GM19438 (cell line): ENCODE data around the gene TTLL11.
"Not testable (repeated sequence)": the region's sequence is repeated elsewhere in the genome, so short reads cannot be mapped to it uniquely, and the experiment has no call there.

Experiments
- ATAC-seq: cut with Tn5 transposase; IDR thresholded peaks from one replicate; pipeline ENCODE4 v1.9.1; 2021; ENCODE audit warnings: low read depth; ENCODE audit not compliant: unreplicated experiment

TTLL11 gene

GRCh38 chr9:122125509-122126330, 32.6 kb upstream of the TTLL11 start:
- ATAC-seq: no peak

GRCh38 chr9:122125158-122125508, 32.0 kb upstream of the TTLL11 start:
- ATAC-seq: no peak

- ATAC-seq: no peak
Observed at GRCh38 chr9:122124528-122124927, 31.4 kb upstream of the TTLL11 start.

GRCh38 chr9:122124048-122124447, 30.9 kb upstream of the TTLL11 start:
- ATAC-seq: no peak

- no peak for ATAC-seq
Observed at GRCh38 chr9:122122903-122123632, 30.0 kb upstream of the TTLL11 start.

GRCh38 chr9:122122468-122122867, 29.4 kb upstream of the TTLL11 start:
- ATAC-seq: no peak

- no peak for ATAC-seq
Observed at GRCh38 chr9:122121931-122122330, 28.8 kb upstream of the TTLL11 start.

GRCh38 chr9:122121391-122121790, 28.3 kb upstream of the TTLL11 start:
- ATAC-seq: no peak

GRCh38 chr9:122120316-122121071, 27.4 kb upstream of the TTLL11 start:
- no peak for ATAC-seq

- ATAC-seq: no peak
Observed at GRCh38 chr9:122119721-122120120, 26.6 kb upstream of the TTLL11 start.

- no peak for ATAC-seq
Observed at GRCh38 chr9:122119166-122119521, 26.0 kb upstream of the TTLL11 start.

GRCh38 chr9:122118343-122119165, 25.4 kb upstream of the TTLL11 start:
- no peak for ATAC-seq

- ATAC-seq: not testable (repeated sequence)
Observed at GRCh38 chr9:122117241-122117640, 24.1 kb upstream of the TTLL11 start.

GRCh38 chr9:122116448-122117173, 23.5 kb upstream of the TTLL11 start:
- no peak for ATAC-seq

GRCh38 chr9:122116040-122116439, 22.9 kb upstream of the TTLL11 start:
- ATAC-seq: no peak

GRCh38 chr9:122115176-122116035, 22.3 kb upstream of the TTLL11 start:
- ATAC-seq: no peak

GRCh38 chr9:122113574-122113973, 20.5 kb upstream of the TTLL11 start:
- no peak for ATAC-seq

GRCh38 chr9:122112238-122112637, 19.1 kb upstream of the TTLL11 start:
- ATAC-seq: no peak
